ENCODE measurements around the gene STOML1. TPM values are rescaled to one million over a fixed set of nuclear protein-coding genes. Genes with fewer than 3 reads are reported as not detected.

The STOML1 gene
- total RNA-seq, 1 experiment from 2014 or later = 2.5 TPM

- TF ChIP-seq CTCF (conservative IDR thresholded peaks at IDR 0.05) = no peak
Observed at GRCh38 chr15:74041311-74041756, 49.2 kb upstream of the STOML1 start.

More at GRCh38 chr15:74041311-74041756, 49.2 kb upstream of the STOML1 start:
- Histone ChIP-seq H3K79me2 (ENCODE audit: insufficient read depth, low read length) (no peaks in the 10 kb centered on the region), H4K5ac (ENCODE audit: insufficient read length, low read depth, low read length) (no peak overlapping the region), H3K9ac (ENCODE audit: extremely low read depth, insufficient read length, low read length) (no peak overlapping the region), H3K79me1 (ENCODE audit: insufficient read depth, low read depth, low read length, poor library complexity, severe bottlenecking) (no peaks in the 10 kb centered on the region), H2BK20ac (ENCODE audit: low read depth, low read length, poor library complexity, severe bottlenecking) (no peak overlapping the region), H3K27me3 (ENCODE audit: insufficient read depth, low read length) (no peaks in the 10 kb centered on the region), H3K14ac (ENCODE audit: insufficient read depth, low read length) (no peak overlapping the region), H2BK12ac (ENCODE audit: insufficient read length, low read depth, low read length) (no peak overlapping the region), H3K4me1 (ENCODE audit: insufficient read depth, low read length) (peaks cover 3% of the 10 kb centered on the region; the same call in 1 of the 2 replicates), H2BK15ac (ENCODE audit: low read depth, low read length) (no peak overlapping the region), H4K91ac (ENCODE audit: insufficient read length, low read depth, low read length) (no peak overlapping the region), H3K9me3 (ENCODE audit: control insufficient read depth, low read depth, low read length) (no peaks in the 10 kb centered on the region), H3K4ac (ENCODE audit: low read depth, low read length) (no peak overlapping the region), H2BK120ac (ENCODE audit: low read depth, low read length, poor library complexity, severe bottlenecking) (no peak overlapping the region), H3K4me2 (ENCODE audit: insufficient read depth, insufficient read length, low read length) (no peak overlapping the region), H2AK5ac (ENCODE audit: insufficient read length, low read length) (no peak overlapping the region), H3K23me2 (ENCODE audit: insufficient read length, low read depth, low read length, poor library complexity, severe bottlenecking) (no peaks in the 10 kb centered on the region), H3T11ph (ENCODE audit: low read length) (no peak overlapping the region), H3K18ac (ENCODE audit: insufficient read length, low read depth, low read length) (no peak overlapping the region), H2BK5ac (ENCODE audit: insufficient read length, low read length) (no peak overlapping the region), H4K20me1 (ENCODE audit: control insufficient read depth, insufficient read depth, insufficient read length) (no peaks in the 10 kb centered on the region), H3K23ac (ENCODE audit: insufficient read length, low read depth, low read length) (no peak overlapping the region), H3K56ac (ENCODE audit: insufficient read length, low read depth, low read length) (no peak overlapping the region), H3K27ac (ENCODE audit: insufficient read length, low read depth, low read length) (no peak overlapping the region), H4K8ac (replicated peaks; ENCODE audit: insufficient read length, low read depth, low read length) (no peak overlapping the region), H2AFZ (ENCODE audit: low read length) (no peak overlapping the region)
- no peaks in the 10 kb centered on the region; a peak in 1 of 5 replicates for H3K9me3 Mint-ChIP-seq
- WGBS (ENCODE audit: extremely low coverage, insufficient read length, low lambda C conversion rate) = no CpG with 5 or more reads among the region's 10 CpGs
- no peak overlapping the region for H3K4me3 Mint-ChIP-seq
- H3K27ac Mint-ChIP-seq = no peak overlapping the region
- H3K27me3 Mint-ChIP-seq (ENCODE audit: low read depth) = peaks cover 5% of the 10 kb centered on the region
- DNase-seq = no peak
- peaks cover 0 to under 1% (median 0%) of the 10 kb centered on the region in 3 experiments; a peak in 2 of 7 replicates for H3K36me3 Mint-ChIP-seq (ENCODE audit: insufficient read depth in 1 of 3, low read depth in 3 of 3)
- H3K4me1 Mint-ChIP-seq = peaks cover 30 to 32% of the 10 kb centered on the region in 2 experiments

Data from H9 (cell line).